SU-DHL-6 (cell line): ENCODE measurements around the gene SFXN1.

Experiments used
- H2AFZ ChIP-seq: fragments of 200-600 bp; sonication (generic); 2 replicates; pipeline ENCODE4 v1.6.1; 2014; ENCODE audit warnings: low read depth, mild to moderate bottlenecking, moderate library complexity, mixed read lengths, antibody characterized with exemption, low read length; ENCODE audit not compliant: severe bottlenecking
- H3F3A ChIP-seq: fragments of 200-600 bp; shearing (Covaris generic); 2 replicates; pipeline ENCODE4 v1.6.0; 2016; ENCODE audit warnings: antibody characterized with exemption, mild to moderate bottlenecking; ENCODE audit not compliant: insufficient read depth
- H3K27ac ChIP-seq: fragments of 200-600 bp; sonication (generic); 2 replicates; pipeline ENCODE4 v1.5.1; 2016; ENCODE audit warnings: low read depth, mild to moderate bottlenecking, low read length, moderate library complexity, mixed read lengths
- H3K27me3 ChIP-seq: fragments of 200-600 bp; sonication (generic), shearing (Covaris generic); 2 replicates; pipeline ENCODE4 v1.6.0; 2014; ENCODE audit warnings: mild to moderate bottlenecking, low read length
- H3K36me3 ChIP-seq: fragments of 200-600 bp; sonication (generic); 2 replicates; pipeline ENCODE4 v1.6.1; 2014; ENCODE audit warnings: mild to moderate bottlenecking, low read length, mixed read lengths
- H3K4me2 ChIP-seq: fragments of 300-600, 200-600 bp; shearing (Covaris generic), sonication (generic); 2 replicates; pipeline ENCODE4 v1.6.0; 2014; ENCODE audit warnings: low read length, low read depth, mild to moderate bottlenecking; ENCODE audit not compliant: poor library complexity, severe bottlenecking
- H3K4me3 ChIP-seq: fragments of 200-600 bp; sonication (generic); 2 replicates; pipeline ENCODE4 v1.5.1; 2014; ENCODE audit warnings: antibody characterized with exemption, low read length, mild to moderate bottlenecking, mixed read lengths; ENCODE audit not compliant: insufficient read depth, poor library complexity, severe bottlenecking
- H3K79me2 ChIP-seq: fragments of 200-600 bp; sonication (generic); 2 replicates; pipeline ENCODE4 v1.6.1; 2014; ENCODE audit warnings: mild to moderate bottlenecking, low read length, moderate library complexity; ENCODE audit not compliant: insufficient read depth
- H3K9ac ChIP-seq: fragments of 200-600 bp; sonication (generic); 2 replicates; pipeline ENCODE4 v1.7.0; 2014; ENCODE audit warnings: mild to moderate bottlenecking, low read length
- H3K9me2 ChIP-seq: fragments of 200-600 bp; sonication (generic); replicated peaks from 2 replicates; pipeline ENCODE4 v1.6.1; 2014; ENCODE audit warnings: low read length; ENCODE audit not compliant: insufficient read depth
- H3K9me3 ChIP-seq: fragments of 200-600 bp; sonication (generic); 2 replicates; pipeline ENCODE4 v1.6.1; 2014; ENCODE audit warnings: low read length, mixed read lengths; ENCODE audit not compliant: insufficient read depth
- H4K20me1 ChIP-seq: fragments of 200-600 bp; sonication (generic); 2 replicates; pipeline ENCODE4 v1.6.1; 2014; ENCODE audit warnings: low read depth, mild to moderate bottlenecking, antibody characterized with exemption, low read length, moderate library complexity, mixed read lengths
- EZH2phosphoT487 ChIP-seq: fragments of 200-600 bp; sonication (generic), shearing (Covaris generic); conservative IDR thresholded peaks from 2 replicates; pipeline ENCODE4 v1.6.1; 2018; ENCODE audit warnings: mild to moderate bottlenecking, antibody characterized with exemption, low read length, moderate library complexity, mixed read lengths
- TF ChIP-seq, protein P1 (sequence below): fragments of 200-600 bp; sonication (generic); IDR thresholded peaks from one replicate; pipeline ENCODE4 v1.5.1; 2017; ENCODE audit warnings: antibody characterized with exemption, mild to moderate bottlenecking, low read length, moderate library complexity; ENCODE audit not compliant: insufficient read depth, poor library complexity, severe bottlenecking

SFXN1 gene

DNA sequence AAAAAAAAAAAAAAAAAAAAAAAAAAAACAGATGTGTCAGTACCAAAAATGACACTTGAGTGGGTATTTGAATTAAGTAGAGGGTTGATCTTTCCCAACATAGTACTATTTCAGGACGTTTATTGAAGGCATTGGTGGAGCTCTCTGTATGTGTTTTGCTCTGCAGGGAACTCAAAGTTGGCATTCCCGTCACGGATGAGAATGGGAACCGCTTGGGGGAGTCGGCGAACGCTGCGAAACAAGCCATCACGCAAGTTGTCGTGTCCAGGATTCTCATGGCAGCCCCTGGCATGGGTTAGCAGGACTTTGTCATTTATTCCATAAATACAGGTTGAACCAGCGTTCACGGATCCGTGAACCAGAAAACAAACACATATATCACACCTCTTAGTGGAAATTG lies 34.9 kb downstream of the SFXN1 start:
- no peaks in the 10 kb centered on the region for H3K27me3 ChIP-seq
- no peak overlapping the region for H3K27ac ChIP-seq
- no peaks in the 10 kb centered on the region for H3K9me3 ChIP-seq
- no peaks in the 10 kb centered on the region for H3K79me2 ChIP-seq
- no peak overlapping the region for H3K4me3 ChIP-seq
- H3K36me3 ChIP-seq: peaks cover 62% of the 10 kb centered on the region
- no peak overlapping the region for H3K9ac ChIP-seq
- 0 out of 2 replicates have a peak, but pooled peaks cover 6% of the 10 kb centered on the region for H4K20me1 ChIP-seq
- no peak overlapping the region for H3K4me2 ChIP-seq
- TF ChIP-seq EZH2phosphoT487: no peak
- TF ChIP-seq, protein P1, sequence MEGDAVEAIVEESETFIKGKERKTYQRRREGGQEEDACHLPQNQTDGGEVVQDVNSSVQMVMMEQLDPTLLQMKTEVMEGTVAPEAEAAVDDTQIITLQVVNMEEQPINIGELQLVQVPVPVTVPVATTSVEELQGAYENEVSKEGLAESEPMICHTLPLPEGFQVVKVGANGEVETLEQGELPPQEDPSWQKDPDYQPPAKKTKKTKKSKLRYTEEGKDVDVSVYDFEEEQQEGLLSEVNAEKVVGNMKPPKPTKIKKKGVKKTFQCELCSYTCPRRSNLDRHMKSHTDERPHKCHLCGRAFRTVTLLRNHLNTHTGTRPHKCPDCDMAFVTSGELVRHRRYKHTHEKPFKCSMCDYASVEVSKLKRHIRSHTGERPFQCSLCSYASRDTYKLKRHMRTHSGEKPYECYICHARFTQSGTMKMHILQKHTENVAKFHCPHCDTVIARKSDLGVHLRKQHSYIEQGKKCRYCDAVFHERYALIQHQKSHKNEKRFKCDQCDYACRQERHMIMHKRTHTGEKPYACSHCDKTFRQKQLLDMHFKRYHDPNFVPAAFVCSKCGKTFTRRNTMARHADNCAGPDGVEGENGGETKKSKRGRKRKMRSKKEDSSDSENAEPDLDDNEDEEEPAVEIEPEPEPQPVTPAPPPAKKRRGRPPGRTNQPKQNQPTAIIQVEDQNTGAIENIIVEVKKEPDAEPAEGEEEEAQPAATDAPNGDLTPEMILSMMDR: no peak
- no peaks in the 10 kb centered on the region for H3K9me2 ChIP-seq
- no peaks in the 10 kb centered on the region for H3F3A ChIP-seq
- no peak overlapping the region for H2AFZ ChIP-seq

DNA sequence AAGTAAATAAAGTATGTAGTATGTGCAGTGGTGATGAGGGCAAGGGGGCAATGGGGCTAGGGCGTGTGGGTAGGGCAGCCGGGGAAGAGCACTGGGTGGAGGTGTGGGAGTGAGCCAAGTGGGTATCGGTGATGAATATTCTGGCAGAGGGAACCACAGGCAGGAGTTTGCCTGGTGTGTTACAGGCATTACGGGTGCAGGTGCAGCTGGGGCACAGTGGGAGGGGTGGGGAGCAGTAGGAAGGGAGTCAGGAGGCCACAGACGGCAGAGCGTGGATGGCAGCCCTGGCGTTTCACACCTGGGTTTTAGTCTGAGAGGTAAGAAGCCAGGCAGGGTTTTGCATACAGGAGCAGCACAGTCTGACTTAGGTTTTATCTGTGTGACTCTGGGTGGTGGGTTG lies 35.4 kb downstream of the SFXN1 start:
- H4K20me1 ChIP-seq: 0 out of 2 replicates have a peak, but pooled peaks cover 6% of the 10 kb centered on the region
- H2AFZ ChIP-seq: no peak overlapping the region
- H3K9me3 ChIP-seq: no peaks in the 10 kb centered on the region
- no peak overlapping the region for H3K9ac ChIP-seq
- no peaks in the 10 kb centered on the region for H3K9me2 ChIP-seq
- no peak overlapping the region for H3K27ac ChIP-seq
- no peak overlapping the region for H3K4me2 ChIP-seq
- no peaks in the 10 kb centered on the region for H3K79me2 ChIP-seq
- H3K27me3 ChIP-seq: no peaks in the 10 kb centered on the region
- no peak overlapping the region for H3K4me3 ChIP-seq
- H3K36me3 ChIP-seq: peaks cover 66% of the 10 kb centered on the region
- H3F3A ChIP-seq: no peaks in the 10 kb centered on the region
- no peak for TF ChIP-seq EZH2phosphoT487
- TF ChIP-seq, protein P1: no peak

DNA sequence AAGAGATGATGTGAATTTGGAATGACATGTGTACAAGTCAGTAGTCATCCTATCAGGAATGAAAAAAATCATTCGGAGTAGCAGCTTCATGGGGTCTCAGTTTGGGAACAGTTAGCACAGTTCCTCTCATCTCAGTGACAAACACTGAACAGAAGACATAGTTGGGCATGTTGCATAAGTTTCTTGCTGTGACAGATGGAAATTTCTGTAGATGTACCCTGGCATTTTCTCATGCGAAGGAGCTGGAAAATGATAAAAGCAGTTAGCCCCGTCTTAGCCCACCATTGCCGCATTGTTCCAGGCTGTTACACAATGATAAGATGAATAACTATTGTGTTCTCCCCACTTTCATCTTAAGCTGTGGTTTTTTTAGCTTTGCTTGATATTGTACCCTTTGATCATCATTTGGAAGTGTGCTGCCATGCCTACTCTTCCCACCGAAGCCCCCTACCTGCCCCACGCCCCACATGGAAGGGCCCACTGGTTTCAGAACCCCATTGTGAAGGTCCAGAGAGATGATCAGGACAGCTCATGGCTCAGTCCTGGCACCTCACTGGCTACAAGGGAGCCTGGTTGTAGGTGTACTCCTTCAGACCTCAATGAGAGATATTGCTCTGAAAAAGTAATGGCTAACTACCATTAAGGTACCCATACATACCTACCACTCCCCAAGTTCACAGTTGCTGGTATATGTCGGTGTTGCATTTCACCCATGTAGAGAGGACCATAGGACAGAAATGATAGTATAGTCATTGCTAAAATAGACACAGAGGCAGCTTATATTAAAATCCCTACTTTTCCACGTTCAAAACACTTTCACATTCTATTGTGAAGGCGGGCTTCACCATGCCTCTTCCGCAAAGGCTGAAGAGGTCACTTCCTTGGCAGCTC lies 38.8 kb downstream of the SFXN1 start:
- H3K36me3 ChIP-seq: peaks cover 53% of the 10 kb centered on the region
- no peak overlapping the region for H3K27ac ChIP-seq

More for the DNA sequence above, 38.8 kb downstream of the SFXN1 start:
- Histone ChIP-seq H2AFZ (no peak overlapping the region), H3K4me2 (no peak overlapping the region), H3K4me3 (no peak overlapping the region), H3K27me3 (no peaks in the 10 kb centered on the region), H3K9me3 (no peaks in the 10 kb centered on the region), H3K79me2 (no peaks in the 10 kb centered on the region), H3K9ac (no peak overlapping the region), H4K20me1 (no peaks in the 10 kb centered on the region), H3F3A (no peaks in the 10 kb centered on the region), H3K9me2 (no peaks in the 10 kb centered on the region)
- TF ChIP-seq, protein P1: no peak
- no peak for TF ChIP-seq EZH2phosphoT487
